ENCODE measurements around the gene ZNF217.
"Not testable (repeated sequence)": the region's sequence is repeated elsewhere in the genome, so short reads cannot be mapped to it uniquely, and the experiment has no call there.

Gene ZNF217

GRCh38 chr20:53551719-53552571 is 41.7 kb downstream of the ZNF217 start:
- not testable (repeated sequence) for DNase-seq (ENCODE audit: low read depth, low spot score); H3K4me3 ChIP-seq (ENCODE audit: low read length)

- no peak for DNase-seq (ENCODE audit: low read depth, low spot score)
- H3K4me3 ChIP-seq (ENCODE audit: low read length) = no peak overlapping the region
These were observed 43.1 kb downstream of the ZNF217 start for GRCh38 chr20:53550280-53551187.

- H3K4me3 ChIP-seq (ENCODE audit: low read length) = no peak overlapping the region
- peak; percentile 54 for DNase-seq (ENCODE audit: low read depth, low spot score)
These were observed 45.9 kb downstream of the ZNF217 start for GRCh38 chr20:53547664-53548239.

GRCh38 chr20:53539516-53539915 is 54.1 kb downstream of the ZNF217 start:
- no peak overlapping the region for H3K4me3 ChIP-seq (ENCODE audit: low read length)
- no peak for DNase-seq (ENCODE audit: low read depth, low spot score)

- not testable (repeated sequence) for H3K4me3 ChIP-seq (ENCODE audit: low read length); DNase-seq (ENCODE audit: low read depth, low spot score)
These were observed 57.3 kb downstream of the ZNF217 start for GRCh38 chr20:53536382-53536781.

- H3K4me3 ChIP-seq (ENCODE audit: low read length) = no peak overlapping the region
- no peak for DNase-seq (ENCODE audit: low read depth, low spot score)
These were observed 57.8 kb downstream of the ZNF217 start for GRCh38 chr20:53535878-53536277.

GRCh38 chr20:53534037-53534436 is 59.6 kb downstream of the ZNF217 start:
- no peak overlapping the region for H3K4me3 ChIP-seq (ENCODE audit: low read length)
- no peak for DNase-seq (ENCODE audit: low read depth, low spot score)

GRCh38 chr20:53533500-53533899 is 60.1 kb downstream of the ZNF217 start:
- no peak for DNase-seq (ENCODE audit: low read depth, low spot score)
- no peak overlapping the region for H3K4me3 ChIP-seq (ENCODE audit: low read length)

GRCh38 chr20:53532654-53533312 is 60.9 kb downstream of the ZNF217 start:
- H3K4me3 ChIP-seq (ENCODE audit: low read length); DNase-seq (ENCODE audit: low read depth, low spot score): not testable (repeated sequence)

GRCh38 chr20:53530440-53530839 is 63.2 kb downstream of the ZNF217 start:
- no peak overlapping the region for H3K4me3 ChIP-seq (ENCODE audit: low read length)
- DNase-seq (ENCODE audit: low read depth, low spot score) = no peak

GRCh38 chr20:53529658-53530057 is 64.0 kb downstream of the ZNF217 start:
- no peak overlapping the region for H3K4me3 ChIP-seq (ENCODE audit: low read length)
- no peak for DNase-seq (ENCODE audit: low read depth, low spot score)

- DNase-seq (ENCODE audit: low read depth, low spot score) = no peak
These were observed 66.4 kb downstream of the ZNF217 start for GRCh38 chr20:53527196-53527595.

GRCh38 chr20:53524589-53525312 is 68.9 kb downstream of the ZNF217 start:
- no peak overlapping the region for H3K4me3 ChIP-seq (ENCODE audit: low read length)
- DNase-seq (ENCODE audit: low read depth, low spot score) = no peak

More at GRCh38 chr20:53527196-53527595, 66.4 kb downstream of the ZNF217 start:
- H3K4me3 ChIP-seq (ENCODE audit: low read length) = no peak overlapping the region

GRCh38 chr20:53523615-53524014 is 70.0 kb downstream of the ZNF217 start:
- not testable (repeated sequence) for DNase-seq (ENCODE audit: low read depth, low spot score)

GRCh38 chr20:53522696-53523095 is 70.9 kb downstream of the ZNF217 start:
- no peak for DNase-seq (ENCODE audit: low read depth, low spot score)
- H3K4me3 ChIP-seq (ENCODE audit: low read length) = no peak overlapping the region

More at GRCh38 chr20:53523615-53524014, 70.0 kb downstream of the ZNF217 start:
- not testable (repeated sequence) for H3K4me3 ChIP-seq (ENCODE audit: low read length)

- DNase-seq (ENCODE audit: low read depth, low spot score) = no peak
- H3K4me3 ChIP-seq (ENCODE audit: low read length) = no peak overlapping the region
These were observed 71.6 kb downstream of the ZNF217 start for GRCh38 chr20:53522026-53522425.

GRCh38 chr20:53521421-53521820 is 72.2 kb downstream of the ZNF217 start:
- DNase-seq (ENCODE audit: low read depth, low spot score) = not testable (repeated sequence)

GRCh38 chr20:53517146-53517545 is 76.5 kb downstream of the ZNF217 start:
- no peak overlapping the region for H3K4me3 ChIP-seq (ENCODE audit: low read length)
- no peak for DNase-seq (ENCODE audit: low read depth, low spot score)

More at GRCh38 chr20:53521421-53521820, 72.2 kb downstream of the ZNF217 start:
- H3K4me3 ChIP-seq (ENCODE audit: low read length) = not testable (repeated sequence)

Measured in Jurkat, Clone E6-1 (cell line).